C4-2B (cell line): ENCODE measurements around the gene AGPAT3.

Experiments used
- H3K27ac ChIP-seq: fragments of 450-650 bp; 2 replicates; pipeline ENCODE4 v1.5.1; 2017
- CTCF ChIP-seq: fragments of 450-650 bp; conservative IDR thresholded peaks from 2 replicates; pipeline ENCODE4 v1.5.1; 2017; ENCODE audit warnings: mild to moderate bottlenecking
- ZFX ChIP-seq: fragments of 450-650 bp; IDR thresholded peaks from 2 replicates; pipeline ENCODE4 v1.6.1; 2017

The AGPAT3 gene

GRCh38 chr21:44021064-44021463 is 156.0 kb downstream of the AGPAT3 start:
- no peak for TF ChIP-seq ZFX
- TF ChIP-seq CTCF, result no peak
- H3K27ac ChIP-seq, result no peak overlapping the region

GRCh38 chr21:44024257-44024656 is 159.2 kb downstream of the AGPAT3 start:
- no peak overlapping the region for H3K27ac ChIP-seq
- TF ChIP-seq CTCF (no peak), ZFX (no peak)

GRCh38 chr21:44024887-44025353 is 159.9 kb downstream of the AGPAT3 start:
- TF ChIP-seq ZFX (no peak), CTCF (no peak)
- no peak overlapping the region for H3K27ac ChIP-seq

- peak overlapping the region; percentile 28; the same call in 1 of the 2 replicates for H3K27ac ChIP-seq
- TF ChIP-seq CTCF (no peak), ZFX (no peak)
These were observed 162.7 kb downstream of the AGPAT3 start for GRCh38 chr21:44027607-44028286.

- TF ChIP-seq ZFX (no peak), CTCF (no peak)
- H3K27ac ChIP-seq, result peak overlapping the region; percentile 28; the same call in 1 of the 2 replicates
These were observed 163.2 kb downstream of the AGPAT3 start for GRCh38 chr21:44028287-44028659.

- TF ChIP-seq ZFX (no peak), CTCF (no peak)
- no peak overlapping the region for H3K27ac ChIP-seq
These were observed 164.6 kb downstream of the AGPAT3 start for GRCh38 chr21:44029460-44030087.

GRCh38 chr21:44035244-44035643 is 170.2 kb downstream of the AGPAT3 start:
- no peak for TF ChIP-seq CTCF
- no peak for TF ChIP-seq ZFX
- no peak overlapping the region for H3K27ac ChIP-seq
